GM13977 (cell line): ENCODE results near the gene ACSS1.
A peak's percentile ranks its signal among the peaks of the same experiment; 100 is the strongest.

Experiments used
- DNase-seq: peaks from one replicate; pipeline ENCODE4 v3.0.0; 2012; ENCODE audit warnings: low spot score
- in situ Hi-C: fragments of 300-500 bp; cut with MboI; formaldehyde crosslinking; loops from one replicate; pipeline ENCODE4 v1.12.0; 2022; ENCODE audit warnings: low sequenced_read_pairs, low pct_unique_long_range_greater_than_20kb, mixed read lengths, inconsistent platforms; ENCODE audit not compliant: unreplicated experiment
- TF ChIP-seq, protein P1 (sequence below): IDR thresholded peaks from 2 replicates; pipeline ENCODE4 v1.5.1; 2012; ENCODE audit warnings: mild to moderate bottlenecking, control low read depth; ENCODE audit not compliant: insufficient read depth; ENCODE audit errors: extremely low read depth, missing control alignments

The ACSS1 gene

DNA sequence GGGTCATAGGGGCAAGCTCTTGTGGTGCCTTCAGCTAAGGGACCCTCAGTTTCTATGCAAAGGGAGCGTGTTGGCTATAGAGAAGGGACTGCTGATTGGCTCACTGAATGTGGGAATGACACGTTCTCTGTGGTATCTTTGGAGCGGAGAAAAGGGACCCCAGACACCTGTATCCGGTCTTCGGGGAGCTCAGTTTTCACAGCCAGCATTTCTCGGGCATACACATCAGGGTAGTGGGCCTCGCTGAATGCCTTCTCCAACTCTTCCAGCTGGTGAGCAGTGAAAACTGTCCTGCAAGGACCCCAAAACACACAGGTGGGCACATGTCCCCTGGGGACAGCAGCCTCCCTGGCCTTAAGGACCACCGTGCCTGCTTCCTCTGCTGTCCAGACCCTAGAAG lies 20.7 kb upstream of the ACSS1 start:
- in situ Hi-C loops, result no loop called here
- TF ChIP-seq, protein P1, sequence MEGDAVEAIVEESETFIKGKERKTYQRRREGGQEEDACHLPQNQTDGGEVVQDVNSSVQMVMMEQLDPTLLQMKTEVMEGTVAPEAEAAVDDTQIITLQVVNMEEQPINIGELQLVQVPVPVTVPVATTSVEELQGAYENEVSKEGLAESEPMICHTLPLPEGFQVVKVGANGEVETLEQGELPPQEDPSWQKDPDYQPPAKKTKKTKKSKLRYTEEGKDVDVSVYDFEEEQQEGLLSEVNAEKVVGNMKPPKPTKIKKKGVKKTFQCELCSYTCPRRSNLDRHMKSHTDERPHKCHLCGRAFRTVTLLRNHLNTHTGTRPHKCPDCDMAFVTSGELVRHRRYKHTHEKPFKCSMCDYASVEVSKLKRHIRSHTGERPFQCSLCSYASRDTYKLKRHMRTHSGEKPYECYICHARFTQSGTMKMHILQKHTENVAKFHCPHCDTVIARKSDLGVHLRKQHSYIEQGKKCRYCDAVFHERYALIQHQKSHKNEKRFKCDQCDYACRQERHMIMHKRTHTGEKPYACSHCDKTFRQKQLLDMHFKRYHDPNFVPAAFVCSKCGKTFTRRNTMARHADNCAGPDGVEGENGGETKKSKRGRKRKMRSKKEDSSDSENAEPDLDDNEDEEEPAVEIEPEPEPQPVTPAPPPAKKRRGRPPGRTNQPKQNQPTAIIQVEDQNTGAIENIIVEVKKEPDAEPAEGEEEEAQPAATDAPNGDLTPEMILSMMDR, result no peak
- DNase-seq, result no peak

DNA sequence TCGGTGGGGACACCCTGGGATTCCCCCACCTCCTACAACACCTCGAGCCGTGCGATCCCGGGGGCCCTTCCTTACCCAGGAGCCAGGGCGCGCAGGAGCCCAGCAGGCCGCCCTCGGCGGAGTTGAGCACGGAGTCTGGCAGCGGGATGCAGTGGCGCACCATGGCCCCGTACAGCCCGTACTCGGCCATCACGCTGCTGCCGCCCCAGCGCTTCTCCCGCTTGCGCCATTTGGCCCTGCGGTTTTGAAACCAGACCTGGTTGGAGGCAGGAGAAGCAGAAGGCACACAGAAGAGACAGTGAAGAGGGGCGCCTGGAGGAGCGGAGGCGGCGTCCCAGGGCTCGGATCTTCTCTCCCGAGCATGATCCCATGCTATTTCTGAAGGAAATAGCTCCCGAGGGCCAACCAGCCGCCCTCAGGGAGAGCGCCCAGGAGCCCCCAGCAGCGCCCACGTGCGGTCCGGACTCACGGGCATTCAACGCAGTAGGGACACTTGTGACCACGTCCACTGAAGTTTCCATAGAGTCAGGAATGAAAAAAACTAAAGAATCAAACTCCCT lies 19.8 kb upstream of the ACSS1 start:
- peak; percentile 53 for DNase-seq
- in situ Hi-C loops, result no loop called here

DNA sequence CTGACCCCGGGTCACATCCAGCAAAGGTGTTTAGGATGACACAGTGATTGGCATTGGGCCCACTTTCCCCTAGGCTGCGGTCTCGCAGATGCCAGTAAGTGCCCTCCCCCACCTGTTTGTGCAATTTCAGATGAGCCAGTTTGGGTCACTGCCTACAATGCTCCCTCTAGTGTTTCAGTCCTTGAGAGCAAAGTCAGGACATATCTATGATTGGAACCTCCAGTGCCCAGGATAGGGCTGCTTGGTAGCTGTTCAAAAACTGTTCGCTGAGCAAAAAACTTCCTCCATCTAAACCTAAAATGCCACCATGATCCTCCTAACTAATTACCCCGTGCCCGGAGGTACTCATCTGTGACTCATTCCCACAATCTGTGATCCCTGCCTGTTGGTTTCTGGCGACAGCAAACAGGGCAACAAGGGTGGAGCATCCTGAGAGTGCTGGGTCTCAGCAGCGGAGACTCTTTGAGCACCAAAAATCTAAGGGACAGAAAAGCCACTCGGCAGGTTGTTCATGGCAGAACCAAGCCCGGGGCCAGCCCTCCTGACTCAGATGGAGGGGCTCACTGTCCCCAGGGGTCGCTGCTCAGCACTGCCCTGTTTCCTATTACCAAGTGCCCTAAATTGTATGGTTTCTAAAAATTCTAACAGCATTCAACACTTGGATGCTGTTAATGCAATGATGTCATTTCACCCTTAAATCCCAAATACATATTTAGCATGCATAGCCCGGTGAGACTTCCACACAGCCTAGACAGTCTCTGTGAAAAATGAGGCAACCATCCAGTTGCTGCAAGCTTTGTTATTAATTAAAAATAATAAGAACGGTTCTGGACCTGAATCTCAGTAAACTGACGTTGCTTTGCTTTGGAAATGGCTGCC lies 19.0 kb upstream of the ACSS1 start:
- in situ Hi-C loops, result no loop called here
- TF ChIP-seq, protein P1, result peak; percentile 25
- DNase-seq, result peak; percentile 63

More for the DNA sequence above, 19.8 kb upstream of the ACSS1 start:
- TF ChIP-seq, protein P1, result no peak

DNA sequence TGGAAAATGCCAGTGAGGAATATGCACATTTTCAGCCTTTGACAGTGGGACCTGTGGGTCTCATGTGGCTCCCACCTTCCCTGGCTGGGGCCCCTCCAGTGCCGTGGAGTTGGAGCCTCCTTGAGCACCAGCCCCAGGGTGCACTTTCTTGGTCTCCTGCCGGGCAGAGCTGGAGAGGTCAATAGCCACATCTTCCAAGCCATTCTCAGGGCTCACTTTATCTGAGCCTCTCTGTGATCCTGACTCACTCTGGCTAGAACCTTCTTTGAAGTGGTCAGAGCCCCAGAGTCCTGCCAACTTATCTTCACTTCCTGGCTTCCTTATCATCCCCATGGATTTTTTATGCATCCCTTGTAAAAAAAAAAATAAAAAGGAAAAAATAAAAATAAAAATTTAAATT lies 18.3 kb upstream of the ACSS1 start:
- no peak for DNase-seq
- TF ChIP-seq, protein P1, result no peak
- in situ Hi-C loops, result no loop called here

DNA sequence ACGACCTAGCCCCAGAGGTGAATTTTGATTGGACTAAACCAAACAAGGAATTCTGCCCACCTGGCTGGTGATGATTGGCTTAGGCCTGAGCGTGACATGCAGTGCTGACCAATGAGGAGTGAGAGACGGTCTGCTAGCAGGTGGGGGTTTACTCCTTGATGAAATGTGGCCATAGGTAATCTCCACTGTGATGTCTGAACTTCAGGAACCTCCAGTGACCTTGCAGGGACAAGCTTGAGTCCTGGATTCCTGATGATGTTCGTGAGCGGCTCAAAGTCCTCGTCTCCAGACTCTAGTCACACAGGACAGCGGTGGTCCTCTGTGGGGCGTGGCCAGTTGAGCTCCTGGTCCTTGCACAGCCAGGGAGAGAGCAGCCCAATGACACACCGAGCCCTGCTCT lies 15.6 kb upstream of the ACSS1 start:
- TF ChIP-seq, protein P1, result no peak
- DNase-seq, result no peak
- in situ Hi-C loops, result no loop called here

DNA sequence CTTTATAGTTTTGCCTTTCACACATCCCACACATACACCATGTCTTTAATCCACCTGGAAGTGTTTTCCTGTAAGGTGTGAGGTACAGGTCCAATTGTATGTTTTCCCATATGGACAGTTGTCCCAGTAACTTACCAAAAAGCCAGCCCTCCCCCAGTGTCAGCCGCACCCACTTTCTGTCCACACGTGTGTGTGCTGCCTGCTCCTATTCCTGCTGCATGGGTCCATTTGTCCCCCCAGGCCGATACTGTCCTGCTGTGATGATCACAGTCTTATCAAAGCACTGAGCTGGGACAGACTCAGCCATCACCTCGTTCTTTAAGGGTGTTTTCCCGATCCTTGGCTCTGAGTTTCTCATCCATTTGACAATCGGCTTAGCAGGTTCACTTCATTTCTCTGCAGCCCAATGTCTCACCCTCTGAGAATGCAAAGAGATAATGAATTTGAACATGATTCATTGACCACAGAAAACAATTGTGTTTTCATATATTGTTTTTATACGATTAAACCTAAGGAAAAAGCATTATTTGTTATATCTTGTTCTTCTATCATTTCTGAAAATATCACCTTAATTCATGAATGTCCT lies 14.4 kb upstream of the ACSS1 start:
- TF ChIP-seq, protein P1, result no peak
- no peak for DNase-seq
- in situ Hi-C loops, result no loop called here
